Muscle layer of duodenum (tissue), 2 donors: ENCODE results near the gene SCNN1B.
"Not testable (repeated sequence)": the region's sequence is repeated elsewhere in the genome, so short reads cannot be mapped to it uniquely, and the experiment has no call there.

ENCODE experiments used
- H3K27ac ChIP-seq: one replicate; pipeline ENCODE4 v1.7.0; 2013; ENCODE audit warnings: mild to moderate bottlenecking, low read length
- H3K27me3 ChIP-seq: one replicate; pipeline ENCODE4 v1.7.0; 2013; ENCODE audit warnings: low read depth, mild to moderate bottlenecking, control low read depth, low read length
- H3K36me3 ChIP-seq, 2 donors: one replicate each; pipeline ENCODE4 v1.7.0; 2013; ENCODE audit warnings: low read length in 2 of 2, control low read depth in 1 of 2, mild to moderate bottlenecking in 1 of 2; ENCODE audit not compliant: insufficient read depth in 2 of 2, control insufficient read depth in 1 of 2
- H3K4me1 ChIP-seq, 2 donors: one replicate each; pipeline ENCODE4 v1.7.0; 2013; ENCODE audit warnings: low read length in 2 of 2, mild to moderate bottlenecking in 2 of 2, control low read depth in 1 of 2, moderate library complexity in 1 of 2; ENCODE audit not compliant: insufficient read depth in 2 of 2, control insufficient read depth in 1 of 2
- H3K4me3 ChIP-seq, 2 donors: one replicate each; pipeline ENCODE4 v1.7.0; 2013; ENCODE audit warnings: low read length in 2 of 2, low read depth in 1 of 2, mild to moderate bottlenecking in 1 of 2
- H3K9me3 ChIP-seq, 2 donors: one replicate each; pipeline ENCODE4 v1.7.0; 2013; ENCODE audit warnings: low read length in 2 of 2, control low read depth in 1 of 2, mild to moderate bottlenecking in 1 of 2; ENCODE audit not compliant: control insufficient read depth in 1 of 2
- donor health status: healthy.

Gene SCNN1B

GRCh38 chr16:23374721-23375510, 72.8 kb downstream of the SCNN1B start:
- Histone ChIP-seq H3K9me3 (no peaks in the 10 kb centered on the region), H3K36me3 (no peaks in the 10 kb centered on the region), H3K27ac (no peak overlapping the region), H3K4me1 (no peaks in the 10 kb centered on the region), H3K4me3 (no peak overlapping the region), H3K27me3 (no peaks in the 10 kb centered on the region)

GRCh38 chr16:23375643-23376042, 73.5 kb downstream of the SCNN1B start:
- no peak overlapping the region for H3K27ac ChIP-seq
- H3K9me3 ChIP-seq: no peaks in the 10 kb centered on the region
- H3K27me3 ChIP-seq: no peaks in the 10 kb centered on the region
- H3K4me3 ChIP-seq: no peak overlapping the region
- no peaks in the 10 kb centered on the region for H3K4me1 ChIP-seq
- no peaks in the 10 kb centered on the region for H3K36me3 ChIP-seq

- H3K4me1 ChIP-seq: no peaks in the 10 kb centered on the region
- no peaks in the 10 kb centered on the region for H3K36me3 ChIP-seq
- no peak overlapping the region for H3K27ac ChIP-seq
- H3K27me3 ChIP-seq: no peaks in the 10 kb centered on the region
- no peak overlapping the region for H3K4me3 ChIP-seq
- no peaks in the 10 kb centered on the region for H3K9me3 ChIP-seq
These were observed 75.2 kb downstream of the SCNN1B start for GRCh38 chr16:23377071-23377931.

GRCh38 chr16:23378256-23378655, 76.2 kb downstream of the SCNN1B start:
- Histone ChIP-seq H3K4me3 (no peak overlapping the region), H3K9me3 (no peaks in the 10 kb centered on the region), H3K36me3 (no peaks in the 10 kb centered on the region), H3K4me1 (no peaks in the 10 kb centered on the region), H3K27me3 (no peaks in the 10 kb centered on the region), H3K27ac (no peak overlapping the region)

- no peak overlapping the region for H3K4me3 ChIP-seq
- no peaks in the 10 kb centered on the region for H3K9me3 ChIP-seq
- no peak overlapping the region for H3K27ac ChIP-seq
- H3K27me3 ChIP-seq: no peaks in the 10 kb centered on the region
- no peaks in the 10 kb centered on the region for H3K36me3 ChIP-seq
- no peaks in the 10 kb centered on the region for H3K4me1 ChIP-seq
These were observed 76.8 kb downstream of the SCNN1B start for GRCh38 chr16:23378921-23379320.

GRCh38 chr16:23379707-23380106, 77.6 kb downstream of the SCNN1B start:
- Histone ChIP-seq H3K4me1 (no peaks in the 10 kb centered on the region), H3K27me3 (no peaks in the 10 kb centered on the region), H3K36me3 (no peaks in the 10 kb centered on the region), H3K27ac (no peak overlapping the region), H3K9me3 (no peaks in the 10 kb centered on the region), H3K4me3 (no peak overlapping the region)

- Histone ChIP-seq H3K9me3 (no peaks in the 10 kb centered on the region), H3K27me3 (no peaks in the 10 kb centered on the region), H3K27ac (no peak overlapping the region), H3K36me3 (no peaks in the 10 kb centered on the region), H3K4me3 (no peak overlapping the region), H3K4me1 (no peaks in the 10 kb centered on the region)
These were observed 78.4 kb downstream of the SCNN1B start for GRCh38 chr16:23380501-23380951.

- not testable (repeated sequence) for H3K27me3 ChIP-seq, H3K4me1 ChIP-seq, H3K36me3 ChIP-seq, H3K9me3 ChIP-seq, H3K4me3 ChIP-seq, H3K27ac ChIP-seq
These were observed 79.6 kb downstream of the SCNN1B start for GRCh38 chr16:23381702-23382101.

GRCh38 chr16:23382279-23382678, 80.2 kb downstream of the SCNN1B start:
- no peaks in the 10 kb centered on the region for H3K9me3 ChIP-seq
- H3K4me3 ChIP-seq: no peak overlapping the region
- H3K4me1 ChIP-seq: no peaks in the 10 kb centered on the region
- peaks cover 0 to under 1% of the 10 kb centered on the region in 2 donors for H3K36me3 ChIP-seq
- no peaks in the 10 kb centered on the region for H3K27me3 ChIP-seq
- no peak overlapping the region for H3K27ac ChIP-seq

- no peaks in the 10 kb centered on the region for H3K9me3 ChIP-seq
- peaks cover 0 to 12% of the 10 kb centered on the region in 2 donors for H3K36me3 ChIP-seq
- no peak overlapping the region for H3K4me3 ChIP-seq
- no peak overlapping the region for H3K27ac ChIP-seq
- H3K4me1 ChIP-seq: no peaks in the 10 kb centered on the region
- no peaks in the 10 kb centered on the region for H3K27me3 ChIP-seq
These were observed 81.8 kb downstream of the SCNN1B start for GRCh38 chr16:23383881-23384280.

GRCh38 chr16:23384878-23385277, 82.8 kb downstream of the SCNN1B start:
- Histone ChIP-seq H3K27me3 (no peaks in the 10 kb centered on the region), H3K4me1 (no peaks in the 10 kb centered on the region), H3K36me3 (peaks cover 9 to 22% of the 10 kb centered on the region in 2 donors), H3K27ac (no peak overlapping the region), H3K4me3 (no peak overlapping the region), H3K9me3 (no peaks in the 10 kb centered on the region)
